ENCODE measurements around the gene TMEM59L. TPM values are rescaled to one million over a fixed set of nuclear protein-coding genes. Genes with fewer than 3 reads are reported as not detected.

TMEM59L gene
- total and polyA plus RNA-seq, 2 of the 13 experiments (the other 11 are each of a cell fraction or from before 2014, with no cell fraction given), result 0.97 to 5.5 TPM

GRCh38 chr19:18610556-18611326, 1.9 kb upstream of the TMEM59L start (continued):
- no peak for TF ChIP-seq KIAA2018 (CRISPR knock-in tag; IDR thresholded peaks at IDR 0.05; ENCODE audit: borderline replicate concordance)
- no peak for TF ChIP-seq ZNF562 (CRISPR knock-in tag; IDR thresholded peaks at IDR 0.05; ENCODE audit: borderline replicate concordance)
- no peak for TF ChIP-seq NFIC (IDR thresholded peaks at IDR 0.05; ENCODE audit: low read length)
- TF ChIP-seq ELF1 (CRISPR knock-in tag; IDR thresholded peaks at IDR 0.05), result peak; percentile 56; the same call in 1 of the 2 replicates
- no peak for TF ChIP-seq XBP1 (CRISPR knock-in tag; IDR thresholded peaks at IDR 0.05)
- no peak for TF ChIP-seq IKZF1 (IDR thresholded peaks at IDR 0.05)
- TF ChIP-seq SOX5 (CRISPR knock-in tag; IDR thresholded peaks at IDR 0.05; ENCODE audit: borderline replicate concordance), result peak; percentile 60; the same call in 1 of the 2 replicates
- peak; percentile 76; the same call in 1 of the 2 replicates for TF ChIP-seq CHD4 (IDR thresholded peaks at IDR 0.05; ENCODE audit: borderline replicate concordance, low read length)
- no peak for TF ChIP-seq SCMH1 (CRISPR knock-in tag; IDR thresholded peaks at IDR 0.05; ENCODE audit: borderline replicate concordance)
- no peak; the same call in 1 of the 2 replicates for TF ChIP-seq ZNF552 (CRISPR knock-in tag; IDR thresholded peaks at IDR 0.05; ENCODE audit: borderline replicate concordance)
- TF ChIP-seq FOXO1 (CRISPR knock-in tag; IDR thresholded peaks at IDR 0.05), result 0 out of 2 replicates have a peak, but pooled peaks have one; percentile 14
- TF ChIP-seq PAF1 (CRISPR knock-in tag; IDR thresholded peaks at IDR 0.05), result no peak
- no peak for TF ChIP-seq ZNF383 (CRISPR knock-in tag; IDR thresholded peaks at IDR 0.05; ENCODE audit: borderline replicate concordance)
- no peak for TF ChIP-seq JARID2 (CRISPR knock-in tag; IDR thresholded peaks at IDR 0.05; ENCODE audit: insufficient replicate concordance)
- peak; percentile 19; the same call in 1 of the 2 replicates for TF ChIP-seq CBX5 (CRISPR knock-in tag; IDR thresholded peaks at IDR 0.05; ENCODE audit: borderline replicate concordance)
- peak; percentile 79; the same call in 1 of the 2 replicates for TF ChIP-seq TCF7 (IDR thresholded peaks at IDR 0.05; ENCODE audit: low read depth)
- TF ChIP-seq PITX1 (CRISPR knock-in tag; IDR thresholded peaks at IDR 0.05), result peak; percentile 52
- TF ChIP-seq ZMYM2 (CRISPR knock-in tag; IDR thresholded peaks at IDR 0.05), result peak; percentile 38; the same call in 1 of the 2 replicates
- no peak for TF ChIP-seq BCL3 (CRISPR knock-in tag; IDR thresholded peaks at IDR 0.05)
- peak; percentile 71 for TF ChIP-seq NR2F2 (IDR thresholded peaks at IDR 0.05; ENCODE audit: borderline replicate concordance, low read depth)
- TF ChIP-seq TCF7L2 (IDR thresholded peaks at IDR 0.05; ENCODE audit: low read depth, low read length), result no peak
